Activated CD8-positive, alpha-beta memory T cell treated with anti-CD3 and anti-CD28 coated beads, Interleukin-2, amount 50 U/mL, for 24 hours (primary cell): Measurements from ENCODE around the gene SOX4.

Experiments used
- DNase-seq: peaks from one replicate; pipeline ENCODE4 v3.0.0-alpha.2; 2020; ENCODE audit errors: extremely low read depth

The SOX4 gene

GRCh38 chr6:21612067-21612745 is 18.7 kb downstream of the SOX4 start:
- DNase-seq, result no peak

- no peak for DNase-seq
Measured at GRCh38 chr6:21613809-21614208, 20.3 kb downstream of the SOX4 start.

GRCh38 chr6:21614226-21614625 is 20.7 kb downstream of the SOX4 start:
- DNase-seq, result no peak

GRCh38 chr6:21615504-21615903 is 22.0 kb downstream of the SOX4 start:
- no peak for DNase-seq

- no peak for DNase-seq
Measured at GRCh38 chr6:21616005-21616404, 22.5 kb downstream of the SOX4 start.

GRCh38 chr6:21625642-21626041 is 32.1 kb downstream of the SOX4 start:
- DNase-seq, result no peak

- no peak for DNase-seq
Measured at GRCh38 chr6:21626756-21627155, 33.2 kb downstream of the SOX4 start.

GRCh38 chr6:21628160-21628559 is 34.6 kb downstream of the SOX4 start:
- no peak for DNase-seq

GRCh38 chr6:21633511-21634109 is 40.1 kb downstream of the SOX4 start:
- no peak for DNase-seq

- no peak for DNase-seq
Measured at GRCh38 chr6:21634582-21634981, 41.0 kb downstream of the SOX4 start.

- DNase-seq, result no peak
Measured at GRCh38 chr6:21636876-21637275, 43.3 kb downstream of the SOX4 start.

GRCh38 chr6:21639316-21639715 is 45.8 kb downstream of the SOX4 start:
- no peak for DNase-seq
